Measurements from ENCODE around the gene C17orf107. TPM values are rescaled to one million over a fixed set of nuclear protein-coding genes. Genes with fewer than 3 reads are reported as not detected.

C17orf107 gene
- total RNA-seq, 1 donor from 2014 or later: 2.2 TPM

- Histone ChIP-seq H3K4me3 (peak overlapping the region; percentile 99), H3K9me3 (no peaks in the 10 kb centered on the region), H3K27me3 (ENCODE audit: low read depth) (no peaks in the 10 kb centered on the region), H3K27ac (peak overlapping the region; percentile 47), H3K4me1 (peaks cover 55% of the 10 kb centered on the region), H3K36me3 (peaks cover 50% of the 10 kb centered on the region)
- intact Hi-C loops (cut with DNase I): no loop called here
- DNase-seq (no peak), ATAC-seq (no peak)
- no peak for TF ChIP-seq CTCF (IDR thresholded peaks at IDR 0.05)
Measured at GRCh38 chr17:4944163-4944553, 44.8 kb downstream of the C17orf107 start.

DNA sequence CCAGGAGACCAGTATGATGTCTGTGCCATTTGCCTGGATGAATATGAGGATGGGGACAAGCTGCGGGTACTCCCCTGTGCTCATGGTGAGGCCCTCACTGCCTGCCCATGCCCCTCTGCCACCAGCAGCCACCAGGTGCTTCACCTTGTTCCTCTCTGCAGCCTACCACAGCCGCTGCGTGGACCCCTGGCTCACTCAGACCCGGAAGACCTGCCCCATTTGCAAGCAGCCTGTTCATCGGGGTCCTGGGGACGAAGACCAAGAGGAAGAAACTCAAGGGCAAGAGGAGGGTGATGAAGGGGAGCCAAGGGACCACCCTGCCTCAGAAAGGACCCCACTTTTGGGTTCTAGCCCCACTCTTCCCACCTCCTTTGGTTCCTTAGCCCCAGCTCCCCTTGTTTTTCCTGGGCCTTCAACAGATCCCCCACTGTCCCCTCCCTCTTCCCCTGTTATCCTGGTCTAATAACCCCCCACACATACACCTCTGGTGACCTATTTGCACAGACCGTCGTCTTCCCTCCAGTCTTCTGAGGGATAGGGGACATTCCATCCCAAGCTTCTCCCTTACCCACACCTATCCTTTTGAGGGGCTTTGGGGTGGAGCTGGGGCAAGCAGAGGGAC lies 45.3 kb downstream of the C17orf107 start:
- TF ChIP-seq CTCF (IDR thresholded peaks at IDR 0.05): no peak
- H3K4me3 ChIP-seq: peak overlapping the region; percentile 99
- H3K27me3 ChIP-seq (ENCODE audit: low read depth): no peaks in the 10 kb centered on the region
- no peaks in the 10 kb centered on the region for H3K9me3 ChIP-seq
- ATAC-seq (no peak), DNase-seq (no peak)
- peak overlapping the region; percentile 47 for H3K27ac ChIP-seq
- H3K4me1 ChIP-seq: peaks cover 52% of the 10 kb centered on the region
- peaks cover 50% of the 10 kb centered on the region for H3K36me3 ChIP-seq
- intact Hi-C loops (cut with DNase I): no loop called here

DNA sequence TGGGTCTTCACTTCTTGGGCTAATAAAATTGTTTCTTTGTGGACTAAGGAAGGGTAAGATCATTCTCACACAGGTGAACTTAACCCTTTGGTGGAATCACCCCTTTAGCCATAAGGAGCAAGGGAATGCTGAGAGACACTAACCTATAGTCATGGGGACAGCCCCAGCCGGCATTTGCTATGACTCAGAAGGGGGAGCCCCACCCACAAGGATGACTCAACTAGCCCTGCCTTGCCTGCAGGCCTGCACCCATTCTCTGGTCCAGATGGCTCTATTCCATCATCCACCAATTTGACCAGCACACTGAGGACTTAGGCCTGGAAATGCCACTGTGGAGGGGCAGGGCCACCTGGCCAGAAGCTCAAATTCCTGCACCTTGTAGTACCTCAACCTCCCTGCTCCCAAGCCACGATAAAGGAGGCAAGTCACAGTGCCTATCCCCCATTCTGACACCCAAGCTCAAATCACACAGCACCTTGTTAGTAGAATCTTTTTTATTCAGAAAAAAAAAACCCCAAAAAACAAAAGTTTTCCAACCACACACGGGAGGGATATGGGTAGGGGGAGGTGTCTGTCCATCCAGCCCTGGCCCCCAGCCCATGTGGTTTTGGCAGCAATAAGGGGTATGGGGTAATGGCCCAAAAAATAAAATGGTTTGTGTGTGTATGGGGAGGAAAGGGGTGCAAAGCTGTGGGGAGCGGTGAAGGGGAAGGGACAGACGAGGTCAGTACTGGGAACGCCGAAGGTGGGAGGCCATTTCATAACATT lies 46.0 kb downstream of the C17orf107 start:
- intact Hi-C loops (cut with DNase I): no loop called here
- peak overlapping the region; percentile 99 for H3K4me3 ChIP-seq
- H3K4me1 ChIP-seq: peaks cover 55% of the 10 kb centered on the region
- H3K27ac ChIP-seq: peak overlapping the region; percentile 47
- no peaks in the 10 kb centered on the region for H3K27me3 ChIP-seq (ENCODE audit: low read depth)
- TF ChIP-seq CTCF (IDR thresholded peaks at IDR 0.05): no peak
- no peaks in the 10 kb centered on the region for H3K9me3 ChIP-seq
- peaks cover 50% of the 10 kb centered on the region for H3K36me3 ChIP-seq
- DNase-seq (peak; percentile 77), ATAC-seq (no peak)

GRCh38 chr17:4945944-4946280 lies 46.6 kb downstream of the C17orf107 start:
- peak overlapping the region; percentile 99 for H3K4me3 ChIP-seq
- no peaks in the 10 kb centered on the region for H3K9me3 ChIP-seq
- peaks cover 50% of the 10 kb centered on the region for H3K36me3 ChIP-seq
- DNase-seq (no peak), ATAC-seq (no peak)
- intact Hi-C loops (cut with DNase I): no loop called here
- H3K27me3 ChIP-seq (ENCODE audit: low read depth): no peaks in the 10 kb centered on the region
- H3K4me1 ChIP-seq: peaks cover 59% of the 10 kb centered on the region
- no peak for TF ChIP-seq CTCF (IDR thresholded peaks at IDR 0.05)
- H3K27ac ChIP-seq: no peak overlapping the region

- Histone ChIP-seq H3K4me3 (peak overlapping the region; percentile 99), H3K36me3 (peaks cover 50% of the 10 kb centered on the region), H3K9me3 (no peaks in the 10 kb centered on the region), H3K27ac (no peak overlapping the region), H3K27me3 (ENCODE audit: low read depth) (no peaks in the 10 kb centered on the region), H3K4me1 (peaks cover 58% of the 10 kb centered on the region)
- ATAC-seq (no peak), DNase-seq (no peak)
- intact Hi-C loops (cut with DNase I): no loop called here
- no peak for TF ChIP-seq CTCF (IDR thresholded peaks at IDR 0.05)
Measured at GRCh38 chr17:4946312-4946976, 47.1 kb downstream of the C17orf107 start.

All from lower lobe of right lung (tissue), 2 donors.